Left lung (tissue), 10 donors: ENCODE results near the gene PIM3. TPM values are rescaled to one million over a fixed set of nuclear protein-coding genes. Genes with fewer than 3 reads are reported as not detected.

Source experiments
- ATAC-seq: fragments of 200-7000 bp; cut with Tn5 transposase; one replicate; pipeline ENCODE4 v1.9.1; 2020; ENCODE audit warnings: moderate library complexity
- DNase-seq, 4 donors: peaks; one replicate each; pipeline ENCODE4 v3.0.0-alpha.2; 2013 to 2020
- H3K27ac ChIP-seq, 2 donors: fragments of 200-600 bp; sonication (generic) in 1 of 2; one replicate each; pipeline versions ENCODE4 v1.5.0 to v1.8.0; 2020 to 2021
- H3K27me3 ChIP-seq, 2 donors: fragments of 200-600 bp; sonication (generic) in 1 of 2; one replicate each; pipeline versions ENCODE4 v1.5.0 to v1.8.0; 2020 to 2021
- H3K36me3 ChIP-seq, 2 donors: fragments of 200-600 bp; sonication (generic) in 1 of 2; one replicate each; pipeline versions ENCODE4 v1.5.0 to v1.8.0; 2020 to 2021
- H3K4me1 ChIP-seq, 2 donors: fragments of 200-600 bp; one replicate each; pipeline ENCODE4 v1.8.0; 2021
- H3K4me3 ChIP-seq, 2 donors: fragments of 200-600 bp; sonication (generic) in 1 of 2; one replicate each; pipeline versions ENCODE4 v1.5.0 to v1.8.0; 2020 to 2021; ENCODE audit warnings: mild to moderate bottlenecking in 1 of 2
- H3K9me3 ChIP-seq, 2 donors: fragments of 200-600 bp; sonication (generic) in 1 of 2; one replicate each; pipeline versions ENCODE4 v1.5.0 to v1.8.0; 2020 to 2021
- intact Hi-C, 2 donors: fragments of 100-400 bp; cut with DNase I; formaldehyde crosslinking; loops; one replicate each; pipeline versions ENCODE4 v1.11.2 to v1.14.2; 2022
- polyA plus RNA-seq, 6 donors: library from polyadenylated mRNA; unstranded; fragments of 120-200 nt; gene quantifications; one replicate each; pipeline ENCODE4 v1.2.1, GENCODE V29; 2013; ENCODE audit not compliant: insufficient read length in 6 of 6
- total RNA-seq, 2 donors: library from RNA; stranded (reverse); fragmentation: NEBNext Ultra II Directional; extraction: Animal tissue kit (Norgen Biotek cat#: 25700); gene quantifications; one replicate each; pipeline ENCODE4 v1.2.1, GENCODE V29; 2021
- TF ChIP-seq, protein P1 (sequence below), 2 donors: fragments of 200-600 bp; sonication (generic) in 1 of 2; IDR thresholded peaks; one replicate each; pipeline versions ENCODE4 v1.5.0 to v1.8.0; 2021; ENCODE audit warnings: antibody characterized with exemption in 2 of 2
- donor health status: DM: no; HTN: yes; CAD: no.
- donor health status: DM: no; HTN: no; CAD: no.

Gene PIM3
- total and polyA plus RNA-seq, 8 donors, result 21.3 to 129 (median 32.1) TPM

DNA sequence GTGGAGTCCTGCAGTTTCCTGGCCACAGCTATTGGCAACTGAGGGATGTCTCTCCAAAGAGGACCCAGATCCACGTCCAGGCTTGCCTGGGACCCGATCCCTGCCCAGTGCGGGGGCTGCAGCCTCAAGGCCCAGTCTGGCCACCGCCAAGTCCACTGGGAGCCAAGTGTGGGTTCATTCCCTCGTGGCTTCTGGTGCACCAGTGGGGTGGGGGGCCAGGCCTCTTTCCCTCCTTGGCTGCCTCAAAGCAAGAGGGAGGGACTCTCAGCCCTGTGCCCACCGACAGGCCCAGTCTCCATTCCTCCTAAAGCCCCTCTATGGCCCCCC, 13.3 kb upstream of the PIM3 start:
- DNase-seq (no peak), ATAC-seq (no peak)
- intact Hi-C loops, result no loop called here
- H3K4me3 ChIP-seq, result peak overlapping the region in 1 of 2 donors; percentile 36
- H3K9me3 ChIP-seq, result no peaks in the 10 kb centered on the region
- no peaks in the 10 kb centered on the region for H3K36me3 ChIP-seq
- H3K27ac ChIP-seq, result peak overlapping the region; percentile 77 to 86
- TF ChIP-seq, protein P1, sequence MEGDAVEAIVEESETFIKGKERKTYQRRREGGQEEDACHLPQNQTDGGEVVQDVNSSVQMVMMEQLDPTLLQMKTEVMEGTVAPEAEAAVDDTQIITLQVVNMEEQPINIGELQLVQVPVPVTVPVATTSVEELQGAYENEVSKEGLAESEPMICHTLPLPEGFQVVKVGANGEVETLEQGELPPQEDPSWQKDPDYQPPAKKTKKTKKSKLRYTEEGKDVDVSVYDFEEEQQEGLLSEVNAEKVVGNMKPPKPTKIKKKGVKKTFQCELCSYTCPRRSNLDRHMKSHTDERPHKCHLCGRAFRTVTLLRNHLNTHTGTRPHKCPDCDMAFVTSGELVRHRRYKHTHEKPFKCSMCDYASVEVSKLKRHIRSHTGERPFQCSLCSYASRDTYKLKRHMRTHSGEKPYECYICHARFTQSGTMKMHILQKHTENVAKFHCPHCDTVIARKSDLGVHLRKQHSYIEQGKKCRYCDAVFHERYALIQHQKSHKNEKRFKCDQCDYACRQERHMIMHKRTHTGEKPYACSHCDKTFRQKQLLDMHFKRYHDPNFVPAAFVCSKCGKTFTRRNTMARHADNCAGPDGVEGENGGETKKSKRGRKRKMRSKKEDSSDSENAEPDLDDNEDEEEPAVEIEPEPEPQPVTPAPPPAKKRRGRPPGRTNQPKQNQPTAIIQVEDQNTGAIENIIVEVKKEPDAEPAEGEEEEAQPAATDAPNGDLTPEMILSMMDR (IDR thresholded peaks at IDR 0.05), result no peak
- peaks cover 15 to 43% of the 10 kb centered on the region in 2 donors for H3K4me1 ChIP-seq
- H3K27me3 ChIP-seq, result no peaks in the 10 kb centered on the region

DNA sequence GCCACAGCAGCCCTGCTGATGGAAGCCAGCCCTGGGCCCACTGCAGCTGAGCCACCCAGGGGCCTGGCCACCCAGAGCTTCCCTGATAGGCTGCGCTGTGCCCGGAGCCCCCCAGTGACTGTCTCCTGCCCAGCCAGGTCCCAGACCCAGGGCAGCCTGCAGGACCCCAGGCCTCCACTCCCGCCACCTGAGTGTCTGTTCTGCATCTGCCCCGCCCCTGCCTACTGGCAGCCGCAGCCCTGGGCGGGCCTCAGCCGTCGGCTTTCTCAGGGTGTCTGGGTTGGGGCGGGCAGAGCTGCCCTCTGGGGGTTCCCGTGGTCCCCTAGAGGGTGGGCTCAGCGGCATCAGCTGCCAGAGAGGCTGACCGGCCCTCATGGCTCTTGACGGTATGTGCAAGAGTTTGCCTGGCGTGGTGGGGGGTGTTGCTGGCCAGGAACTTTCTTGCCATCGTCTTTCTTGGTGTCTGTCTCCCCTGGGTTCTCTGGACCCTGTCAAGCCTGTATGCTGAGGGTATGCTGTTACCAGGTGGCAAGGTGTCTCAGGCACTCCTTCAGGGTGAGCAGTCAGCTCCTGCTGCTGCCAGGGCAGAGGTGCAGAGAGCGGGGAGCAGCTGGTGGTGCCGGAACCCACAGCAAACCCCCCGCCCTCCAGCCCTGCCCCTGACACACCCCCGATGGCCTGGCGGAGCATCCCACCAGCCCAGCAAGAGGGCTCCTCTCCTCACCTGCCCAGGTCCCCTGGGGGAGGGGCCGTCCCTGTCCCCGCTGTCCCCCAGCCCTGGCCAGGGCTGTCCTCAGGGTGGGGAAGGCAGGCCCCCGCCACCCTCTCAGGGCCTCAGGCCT, 12.2 kb upstream of the PIM3 start:
- DNase-seq (peak in 1 of 4 donors; percentile 84), ATAC-seq (peak; percentile 13)
- Histone ChIP-seq H3K27me3 (no peaks in the 10 kb centered on the region), H3K9me3 (no peaks in the 10 kb centered on the region), H3K4me3 (peak overlapping the region; percentile 27 to 36), H3K36me3 (no peaks in the 10 kb centered on the region), H3K4me1 (peaks cover 23 to 54% of the 10 kb centered on the region in 2 donors), H3K27ac (peak overlapping the region; percentile 77 to 86)
- TF ChIP-seq, protein P1 (IDR thresholded peaks at IDR 0.05), result no peak
- intact Hi-C loops, result no loop called here

DNA sequence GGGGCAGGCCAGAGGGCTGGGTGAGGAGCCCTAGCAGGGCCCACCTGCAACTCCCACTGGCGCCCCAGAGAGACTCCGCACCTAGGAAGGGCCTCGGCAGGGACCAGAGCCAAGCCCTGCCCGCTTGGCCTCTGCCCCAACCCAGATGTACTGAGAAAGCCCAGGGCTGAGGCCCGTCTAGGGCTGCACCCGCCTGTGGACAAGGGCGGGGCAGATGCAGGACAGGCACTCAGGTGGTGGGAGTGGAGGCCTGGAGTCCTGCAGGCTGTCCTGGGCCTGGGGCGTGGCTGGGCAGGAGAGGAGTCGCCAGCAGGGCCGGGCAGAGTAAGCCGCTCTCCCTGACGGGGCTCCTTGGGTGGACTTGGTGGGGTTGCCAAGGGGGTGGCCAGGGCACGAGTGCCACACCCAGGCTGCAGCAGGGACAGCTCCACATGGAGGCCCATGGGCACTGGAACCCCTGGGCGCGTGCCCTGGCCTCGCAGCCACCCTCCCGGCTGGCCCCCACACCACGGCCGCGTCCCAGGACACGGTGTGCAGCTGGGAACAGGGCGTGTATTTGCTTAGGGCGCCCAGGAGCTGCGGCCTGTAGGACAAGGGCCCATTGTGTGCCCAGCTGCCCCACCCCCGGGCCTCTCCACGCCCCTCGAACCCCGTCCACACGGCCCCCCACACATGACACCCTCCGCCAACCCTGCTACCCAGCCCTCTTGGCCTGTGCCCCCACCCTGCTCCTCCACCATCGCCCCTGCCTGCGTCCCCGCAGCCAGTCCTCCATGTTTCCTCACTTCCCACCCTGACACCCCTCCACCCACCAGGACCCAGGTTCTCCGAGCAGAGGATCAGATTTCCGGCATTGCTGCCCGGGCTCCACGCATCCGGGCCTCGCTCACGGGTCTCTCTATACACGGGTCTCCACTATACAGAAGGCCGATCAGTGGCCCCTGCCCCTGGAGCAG, 11.3 kb upstream of the PIM3 start:
- DNase-seq (peak in 3 of 4 donors; percentile 74 to 93 (median 91)), ATAC-seq (peak; percentile 62)
- TF ChIP-seq, protein P1 (IDR thresholded peaks at IDR 0.05), result no peak
- H3K9me3 ChIP-seq, result no peaks in the 10 kb centered on the region
- H3K4me3 ChIP-seq, result peak overlapping the region; percentile 27 to 36
- no peaks in the 10 kb centered on the region for H3K36me3 ChIP-seq
- H3K27me3 ChIP-seq, result no peaks in the 10 kb centered on the region
- peak overlapping the region; percentile 77 to 86 for H3K27ac ChIP-seq
- peaks cover 31 to 63% of the 10 kb centered on the region in 2 donors for H3K4me1 ChIP-seq
- intact Hi-C loops, result no loop called here

DNA sequence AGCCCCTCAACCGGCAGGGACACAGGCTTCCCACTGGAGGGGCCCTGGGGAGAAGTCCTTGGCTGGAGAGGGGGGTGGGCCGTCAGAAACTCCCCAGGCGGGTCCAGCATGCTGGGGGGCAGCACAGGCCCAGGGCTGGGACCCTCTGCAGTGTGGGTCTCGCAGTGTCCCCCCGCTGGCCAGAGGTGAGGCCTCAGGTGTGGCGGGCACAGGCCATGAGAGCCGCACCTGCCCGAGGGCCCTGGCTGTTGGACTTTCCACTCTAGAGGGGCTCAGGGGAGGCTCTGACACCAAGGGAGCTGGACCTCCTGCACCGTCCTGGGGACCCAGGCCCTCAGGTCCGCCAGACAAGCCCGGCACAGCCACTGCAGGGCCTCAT, 10.7 kb upstream of the PIM3 start:
- DNase-seq, result peak in 1 of 4 donors; percentile 65
- H3K36me3 ChIP-seq, result no peaks in the 10 kb centered on the region
- ATAC-seq, result no peak
- H3K4me3 ChIP-seq, result no peak overlapping the region
- no peaks in the 10 kb centered on the region for H3K27me3 ChIP-seq
- peak overlapping the region; percentile 77 to 86 for H3K27ac ChIP-seq
- TF ChIP-seq, protein P1 (IDR thresholded peaks at IDR 0.05), result no peak
- intact Hi-C loops, result no loop called here
- no peaks in the 10 kb centered on the region for H3K9me3 ChIP-seq
- peaks cover 38 to 70% of the 10 kb centered on the region in 2 donors for H3K4me1 ChIP-seq
